ENCODE data around the gene C4orf50.
"Not testable (repeated sequence)": the region's sequence is repeated elsewhere in the genome, so short reads cannot be mapped to it uniquely, and the experiment has no call there.

The C4orf50 gene

DNA sequence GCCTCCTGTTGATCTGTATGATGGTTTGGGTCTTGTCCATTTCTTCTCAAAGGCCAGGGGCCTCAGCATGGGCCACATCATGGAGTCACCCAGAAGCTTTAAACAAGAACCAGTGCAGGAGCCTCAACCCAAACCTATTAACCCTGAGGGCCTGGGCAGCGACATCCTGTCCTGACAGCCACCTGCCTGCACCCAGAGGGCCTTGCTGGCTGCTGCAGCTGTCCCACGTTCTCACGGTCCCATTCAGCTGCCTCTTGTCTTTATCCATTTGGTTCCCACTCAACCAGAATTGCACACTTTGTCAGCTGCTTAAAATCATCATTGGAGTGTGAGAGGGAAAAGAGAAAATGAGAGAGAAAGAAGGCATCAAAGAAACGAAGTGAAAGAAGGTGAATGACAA is 21.6 kb downstream of the C4orf50 start:
- no peak overlapping the region for H3K4me2 ChIP-seq (ENCODE audit: low read depth, low read length)
- H3K27me3 ChIP-seq (replicated peaks; ENCODE audit: insufficient read depth, low read length), result peaks cover 16% of the 10 kb centered on the region; the same call in 1 of the 2 replicates
- H3K79me2 ChIP-seq (ENCODE audit: low read length), result no peaks in the 10 kb centered on the region
- H3K9me3 ChIP-seq (replicated peaks; ENCODE audit: insufficient read depth, low read length), result no peaks in the 10 kb centered on the region
- no peaks in the 10 kb centered on the region for H4K20me1 ChIP-seq (ENCODE audit: insufficient read depth, low read length)
- no peaks in the 10 kb centered on the region for H3K36me3 ChIP-seq (replicated peaks; ENCODE audit: insufficient read depth, low read length)
- no peak for DNase-seq
- no peaks in the 10 kb centered on the region for H3F3A ChIP-seq (ENCODE audit: insufficient read depth, low read length)
- no peaks in the 10 kb centered on the region for H3K9me2 ChIP-seq (replicated peaks; ENCODE audit: insufficient read depth, low read length)
- H3K4me1 ChIP-seq (ENCODE audit: low read length), result peaks cover 5% of the 10 kb centered on the region; the same call in 1 of the 2 replicates
- no peak overlapping the region for H3K9ac ChIP-seq (ENCODE audit: low read length)
- H2AFZ ChIP-seq (ENCODE audit: low read length), result no peak overlapping the region
- no peak for TF ChIP-seq EZH2 (optimal IDR thresholded peaks at IDR 0.05; ENCODE audit: low read depth, low read length)
- TF ChIP-seq EZH2phosphoT487 (IDR thresholded peaks at IDR 0.05; ENCODE audit: low read length), result no peak
- TF ChIP-seq CTCF (IDR thresholded peaks at IDR 0.05; ENCODE audit: low read length), result no peak
- H3K27ac ChIP-seq (ENCODE audit: low read length), result no peak overlapping the region
- no peak overlapping the region for H3K4me3 ChIP-seq (ENCODE audit: low read length)

DNA sequence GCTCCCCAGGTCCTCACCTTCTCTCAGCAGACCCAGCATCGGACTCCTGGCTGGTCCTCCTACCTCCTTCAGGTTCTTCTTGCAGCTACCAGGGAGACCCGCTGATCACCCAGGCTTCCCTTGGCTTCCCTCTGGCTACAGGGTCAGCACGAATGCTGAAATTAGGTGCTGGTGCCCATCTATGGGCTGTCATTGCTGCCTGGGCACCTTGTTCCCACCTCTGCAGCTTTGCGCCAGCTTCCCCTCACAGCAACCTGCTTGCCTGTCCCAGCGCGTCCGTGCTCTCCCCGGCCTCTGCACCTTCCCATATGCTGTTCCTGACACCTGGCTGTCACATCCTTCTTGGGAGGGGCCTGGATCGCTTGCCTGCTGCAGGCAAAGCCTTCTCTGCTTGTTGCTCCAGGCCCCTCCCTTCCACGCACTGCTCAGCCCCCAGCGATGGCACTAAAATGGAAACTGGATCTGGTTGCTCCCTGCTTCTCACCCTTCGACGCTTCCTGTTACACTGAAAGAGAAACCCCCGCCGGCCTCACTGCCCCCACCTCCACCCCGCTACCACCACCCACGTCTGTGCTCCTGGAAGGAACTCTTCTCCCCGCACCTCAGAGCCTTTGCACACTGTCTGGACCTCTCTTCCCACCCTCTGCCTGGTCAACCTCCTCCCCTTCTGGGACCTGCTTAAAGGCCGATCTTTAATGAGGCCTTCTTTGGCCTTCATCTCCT is 22.2 kb downstream of the C4orf50 start:
- Histone ChIP-seq H3K27ac (ENCODE audit: low read length) (no peak overlapping the region), H3K36me3 (replicated peaks; ENCODE audit: insufficient read depth, low read length) (no peaks in the 10 kb centered on the region), H3K79me2 (ENCODE audit: low read length) (no peaks in the 10 kb centered on the region), H3K27me3 (replicated peaks; ENCODE audit: insufficient read depth, low read length) (0 out of 2 replicates have a peak, but pooled peaks cover 14% of the 10 kb centered on the region), H3K4me1 (ENCODE audit: low read length) (peaks cover 5% of the 10 kb centered on the region; the same call in 1 of the 2 replicates), H2AFZ (ENCODE audit: low read length) (no peak overlapping the region), H4K20me1 (ENCODE audit: insufficient read depth, low read length) (no peaks in the 10 kb centered on the region), H3K9me2 (replicated peaks; ENCODE audit: insufficient read depth, low read length) (no peaks in the 10 kb centered on the region), H3K9ac (ENCODE audit: low read length) (no peak overlapping the region), H3K9me3 (replicated peaks; ENCODE audit: insufficient read depth, low read length) (no peaks in the 10 kb centered on the region), H3F3A (ENCODE audit: insufficient read depth, low read length) (no peaks in the 10 kb centered on the region), H3K4me2 (ENCODE audit: low read depth, low read length) (no peak overlapping the region), H3K4me3 (ENCODE audit: low read length) (no peak overlapping the region)
- DNase-seq, result no peak
- TF ChIP-seq EZH2 (optimal IDR thresholded peaks at IDR 0.05; ENCODE audit: low read depth, low read length) (no peak), CTCF (IDR thresholded peaks at IDR 0.05; ENCODE audit: low read length) (no peak), EZH2phosphoT487 (IDR thresholded peaks at IDR 0.05; ENCODE audit: low read length) (no peak)

GRCh38 chr4:5993876-5994811 is 24.1 kb downstream of the C4orf50 start:
- Histone ChIP-seq H3K27ac (ENCODE audit: low read length) (no peak overlapping the region), H3K4me3 (ENCODE audit: low read length) (no peak overlapping the region), H3K9me2 (replicated peaks; ENCODE audit: insufficient read depth, low read length) (no peaks in the 10 kb centered on the region), H3K4me1 (ENCODE audit: low read length) (peaks cover 5% of the 10 kb centered on the region; the same call in 1 of the 2 replicates), H3K79me2 (ENCODE audit: low read length) (no peaks in the 10 kb centered on the region), H2AFZ (ENCODE audit: low read length) (no peak overlapping the region), H3K9ac (ENCODE audit: low read length) (no peak overlapping the region), H3K4me2 (ENCODE audit: low read depth, low read length) (no peak overlapping the region), H4K20me1 (ENCODE audit: insufficient read depth, low read length) (no peaks in the 10 kb centered on the region), H3K36me3 (replicated peaks; ENCODE audit: insufficient read depth, low read length) (no peaks in the 10 kb centered on the region), H3F3A (ENCODE audit: insufficient read depth, low read length) (no peaks in the 10 kb centered on the region), H3K27me3 (replicated peaks; ENCODE audit: insufficient read depth, low read length) (no peaks in the 10 kb centered on the region), H3K9me3 (replicated peaks; ENCODE audit: insufficient read depth, low read length) (no peaks in the 10 kb centered on the region)
- no peak for DNase-seq
- TF ChIP-seq EZH2phosphoT487 (IDR thresholded peaks at IDR 0.05; ENCODE audit: low read length) (no peak), EZH2 (optimal IDR thresholded peaks at IDR 0.05; ENCODE audit: low read depth, low read length) (no peak), CTCF (IDR thresholded peaks at IDR 0.05; ENCODE audit: low read length) (no peak)

GRCh38 chr4:5993346-5993745 is 24.9 kb downstream of the C4orf50 start:
- not testable (repeated sequence) for H3K9ac ChIP-seq (ENCODE audit: low read length); H3K4me3 ChIP-seq (ENCODE audit: low read length); H3K36me3 ChIP-seq (replicated peaks; ENCODE audit: insufficient read depth, low read length); H3K9me2 ChIP-seq (replicated peaks; ENCODE audit: insufficient read depth, low read length); H2AFZ ChIP-seq (ENCODE audit: low read length); H3K4me1 ChIP-seq (ENCODE audit: low read length); H3K27ac ChIP-seq (ENCODE audit: low read length); H4K20me1 ChIP-seq (ENCODE audit: insufficient read depth, low read length); H3F3A ChIP-seq (ENCODE audit: insufficient read depth, low read length); H3K4me2 ChIP-seq (ENCODE audit: low read depth, low read length); DNase-seq; H3K27me3 ChIP-seq (replicated peaks; ENCODE audit: insufficient read depth, low read length); H3K79me2 ChIP-seq (ENCODE audit: low read length); H3K9me3 ChIP-seq (replicated peaks; ENCODE audit: insufficient read depth, low read length)
